ENCODE results near the gene NUP50.

GRCh38 chr22:45230026-45230721 lies 66.4 kb downstream of the NUP50 start:
- no peak for TF ChIP-seq EP300 (IDR thresholded peaks at IDR 0.05; ENCODE audit: low read depth in 2 of 2, low read length in 2 of 2)
- TF ChIP-seq EP300 (CRISPR knock-in tag; IDR thresholded peaks at IDR 0.05; ENCODE audit: borderline replicate concordance) = no peak
- no peak for TF ChIP-seq GATAD2A (CRISPR knock-in tag; IDR thresholded peaks at IDR 0.05)
- no peak for TF ChIP-seq MAFK (conservative IDR thresholded peaks at IDR 0.05 in 1 of 2, IDR thresholded peaks at IDR 0.05 in 1 of 2; ENCODE audit: low read length in 2 of 2)
- TF ChIP-seq ZNF24 (IDR thresholded peaks at IDR 0.05) = no peak
- no peak for TF ChIP-seq PHF8 (CRISPR knock-in tag; IDR thresholded peaks at IDR 0.05)
- TF ChIP-seq BRCA1 (CRISPR knock-in tag; IDR thresholded peaks at IDR 0.05) = no peak
- TF ChIP-seq, protein P1, sequence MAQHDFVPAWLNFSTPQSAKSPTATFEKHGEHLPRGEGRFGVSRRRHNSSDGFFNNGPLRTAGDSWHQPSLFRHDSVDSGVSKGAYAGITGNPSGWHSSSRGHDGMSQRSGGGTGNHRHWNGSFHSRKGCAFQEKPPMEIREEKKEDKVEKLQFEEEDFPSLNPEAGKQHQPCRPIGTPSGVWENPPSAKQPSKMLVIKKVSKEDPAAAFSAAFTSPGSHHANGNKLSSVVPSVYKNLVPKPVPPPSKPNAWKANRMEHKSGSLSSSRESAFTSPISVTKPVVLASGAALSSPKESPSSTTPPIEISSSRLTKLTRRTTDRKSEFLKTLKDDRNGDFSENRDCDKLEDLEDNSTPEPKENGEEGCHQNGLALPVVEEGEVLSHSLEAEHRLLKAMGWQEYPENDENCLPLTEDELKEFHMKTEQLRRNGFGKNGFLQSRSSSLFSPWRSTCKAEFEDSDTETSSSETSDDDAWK (CRISPR knock-in tag; IDR thresholded peaks at IDR 0.05) = no peak
- TF ChIP-seq MAX (IDR thresholded peaks at IDR 0.05) = no peak
- TF ChIP-seq ZNF253 (CRISPR knock-in tag; IDR thresholded peaks at IDR 0.05; ENCODE audit: borderline replicate concordance) = no peak
- no peak for TF ChIP-seq NBN (conservative IDR thresholded peaks at IDR 0.05)
- TF ChIP-seq, protein P2, sequence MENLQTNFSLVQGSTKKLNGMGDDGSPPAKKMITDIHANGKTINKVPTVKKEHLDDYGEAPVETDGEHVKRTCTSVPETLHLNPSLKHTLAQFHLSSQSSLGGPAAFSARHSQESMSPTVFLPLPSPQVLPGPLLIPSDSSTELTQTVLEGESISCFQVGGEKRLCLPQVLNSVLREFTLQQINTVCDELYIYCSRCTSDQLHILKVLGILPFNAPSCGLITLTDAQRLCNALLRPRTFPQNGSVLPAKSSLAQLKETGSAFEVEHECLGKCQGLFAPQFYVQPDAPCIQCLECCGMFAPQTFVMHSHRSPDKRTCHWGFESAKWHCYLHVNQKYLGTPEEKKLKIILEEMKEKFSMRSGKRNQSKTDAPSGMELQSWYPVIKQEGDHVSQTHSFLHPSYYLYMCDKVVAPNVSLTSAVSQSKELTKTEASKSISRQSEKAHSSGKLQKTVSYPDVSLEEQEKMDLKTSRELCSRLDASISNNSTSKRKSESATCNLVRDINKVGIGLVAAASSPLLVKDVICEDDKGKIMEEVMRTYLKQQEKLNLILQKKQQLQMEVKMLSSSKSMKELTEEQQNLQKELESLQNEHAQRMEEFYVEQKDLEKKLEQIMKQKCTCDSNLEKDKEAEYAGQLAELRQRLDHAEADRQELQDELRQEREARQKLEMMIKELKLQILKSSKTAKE (CRISPR knock-in tag; IDR thresholded peaks at IDR 0.05; ENCODE audit: borderline replicate concordance) = no peak
- no peak for TF ChIP-seq ZNF883 (CRISPR knock-in tag; IDR thresholded peaks at IDR 0.05; ENCODE audit: not compliant biosample characterization)
